Measurements from ENCODE around the gene KCNIP3. TPM values are rescaled to one million over a fixed set of nuclear protein-coding genes. Genes with fewer than 3 reads are reported as not detected.

The KCNIP3 gene
- total RNA-seq, 3 donors from 2014 or later (not counting 1 experiment from before 2014, with no cell fraction given): 0.52 to 1.4 TPM; not detected in 1

GRCh38 chr2:95283562-95283961, 13.6 kb upstream of the KCNIP3 start:
- ATAC-seq (no peak), DNase-seq (no peak)
- no peaks in the 10 kb centered on the region for H3K27me3 Mint-ChIP-seq (ENCODE audit: low read depth in 2 of 2)
- H3K36me3 ChIP-seq (ENCODE audit: control insufficient read depth, insufficient read depth, low read length): no peaks in the 10 kb centered on the region
- no peak overlapping the region for H3K4me3 Mint-ChIP-seq
- no peaks in the 10 kb centered on the region for H3K36me3 Mint-ChIP-seq
- no peak overlapping the region for H3K4me3 ChIP-seq (ENCODE audit: low read length)
- no peaks in the 10 kb centered on the region for H3K9me3 Mint-ChIP-seq
- H3K4me1 ChIP-seq (ENCODE audit: control insufficient read depth, insufficient read depth, low read length): no peaks in the 10 kb centered on the region
- H3K4me1 Mint-ChIP-seq: no peaks in the 10 kb centered on the region
- H3K27ac ChIP-seq (ENCODE audit: low read length): no peak overlapping the region
- TF ChIP-seq, protein P1, sequence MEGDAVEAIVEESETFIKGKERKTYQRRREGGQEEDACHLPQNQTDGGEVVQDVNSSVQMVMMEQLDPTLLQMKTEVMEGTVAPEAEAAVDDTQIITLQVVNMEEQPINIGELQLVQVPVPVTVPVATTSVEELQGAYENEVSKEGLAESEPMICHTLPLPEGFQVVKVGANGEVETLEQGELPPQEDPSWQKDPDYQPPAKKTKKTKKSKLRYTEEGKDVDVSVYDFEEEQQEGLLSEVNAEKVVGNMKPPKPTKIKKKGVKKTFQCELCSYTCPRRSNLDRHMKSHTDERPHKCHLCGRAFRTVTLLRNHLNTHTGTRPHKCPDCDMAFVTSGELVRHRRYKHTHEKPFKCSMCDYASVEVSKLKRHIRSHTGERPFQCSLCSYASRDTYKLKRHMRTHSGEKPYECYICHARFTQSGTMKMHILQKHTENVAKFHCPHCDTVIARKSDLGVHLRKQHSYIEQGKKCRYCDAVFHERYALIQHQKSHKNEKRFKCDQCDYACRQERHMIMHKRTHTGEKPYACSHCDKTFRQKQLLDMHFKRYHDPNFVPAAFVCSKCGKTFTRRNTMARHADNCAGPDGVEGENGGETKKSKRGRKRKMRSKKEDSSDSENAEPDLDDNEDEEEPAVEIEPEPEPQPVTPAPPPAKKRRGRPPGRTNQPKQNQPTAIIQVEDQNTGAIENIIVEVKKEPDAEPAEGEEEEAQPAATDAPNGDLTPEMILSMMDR (IDR thresholded peaks at IDR 0.05): no peak
- intact Hi-C loops (cut with micrococcal nuclease): no loop called here
- 84% methylated on average over 4 of the region's 4 CpGs for WGBS (ENCODE audit: insufficient coverage)
- no peaks in the 10 kb centered on the region for H3K9me3 ChIP-seq (ENCODE audit: control insufficient read depth, insufficient read depth, low read length)
- H3K27me3 ChIP-seq (ENCODE audit: control insufficient read depth, insufficient read depth, low read length): no peaks in the 10 kb centered on the region
- H3K27ac Mint-ChIP-seq: no peak overlapping the region

- H3K4me1 Mint-ChIP-seq: no peaks in the 10 kb centered on the region
Measured at GRCh38 chr2:95284886-95285541, 12.1 kb upstream of the KCNIP3 start.

DNA sequence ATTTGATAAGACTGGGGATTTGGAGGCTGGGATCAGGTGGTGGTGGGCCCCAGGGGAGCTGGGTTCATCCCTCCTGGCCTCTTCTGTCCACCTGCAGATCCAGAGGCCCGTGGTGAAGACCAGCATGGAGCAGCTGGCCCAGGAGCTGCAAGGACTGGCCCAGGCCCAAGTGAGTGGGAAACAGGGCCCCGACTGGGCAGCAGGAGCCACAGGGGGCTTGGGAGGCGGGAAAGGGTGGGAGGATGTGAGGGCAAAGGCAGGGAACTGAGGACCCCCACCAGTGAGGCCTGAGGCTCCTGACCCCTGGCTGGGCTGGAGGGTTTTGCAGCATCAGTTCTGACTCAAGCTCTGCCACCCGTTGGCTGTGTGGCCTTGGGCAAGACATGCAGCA, 11.6 kb upstream of the KCNIP3 start:
- Histone ChIP-seq H3K27me3 (ENCODE audit: control insufficient read depth, insufficient read depth, low read length) (no peaks in the 10 kb centered on the region), H3K9me3 (ENCODE audit: control insufficient read depth, insufficient read depth, low read length) (no peaks in the 10 kb centered on the region), H3K36me3 (ENCODE audit: control insufficient read depth, insufficient read depth, low read length) (no peaks in the 10 kb centered on the region), H3K4me3 (ENCODE audit: low read length) (no peak overlapping the region), H3K27ac (ENCODE audit: low read length) (no peak overlapping the region), H3K4me1 (ENCODE audit: control insufficient read depth, insufficient read depth, low read length) (no peaks in the 10 kb centered on the region)
- intact Hi-C loops (cut with micrococcal nuclease): no loop called here
- Mint-ChIP-seq H3K27me3 (ENCODE audit: low read depth in 2 of 2) (no peaks in the 10 kb centered on the region), H3K36me3 (no peaks in the 10 kb centered on the region), H3K27ac (no peak overlapping the region), H3K4me3 (no peak overlapping the region), H3K4me1 (no peaks in the 10 kb centered on the region), H3K9me3 (peaks cover 0 to 1% of the 10 kb centered on the region in 2 donors)
- ATAC-seq (no peak), DNase-seq (no peak)
- 60% methylated on average over 4 of the region's 4 CpGs for WGBS (ENCODE audit: insufficient coverage)
- TF ChIP-seq, protein P1 (IDR thresholded peaks at IDR 0.05): no peak

More at GRCh38 chr2:95284886-95285541, 12.1 kb upstream of the KCNIP3 start:
- Mint-ChIP-seq H3K4me3 (no peak overlapping the region), H3K27me3 (ENCODE audit: low read depth in 2 of 2) (no peaks in the 10 kb centered on the region), H3K27ac (no peak overlapping the region), H3K9me3 (no peaks in the 10 kb centered on the region), H3K36me3 (no peaks in the 10 kb centered on the region)
- no peak overlapping the region for H3K27ac ChIP-seq (ENCODE audit: low read length)
- DNase-seq: no peak
- no peaks in the 10 kb centered on the region for H3K9me3 ChIP-seq (ENCODE audit: control insufficient read depth, insufficient read depth, low read length)
- ATAC-seq: no peak
- TF ChIP-seq, protein P1 (IDR thresholded peaks at IDR 0.05): no peak
- H3K4me3 ChIP-seq (ENCODE audit: low read length): no peak overlapping the region
- intact Hi-C loops (cut with micrococcal nuclease): no loop called here
- 92% methylated on average over 13 of the region's 13 CpGs for WGBS (ENCODE audit: insufficient coverage)
- H3K27me3 ChIP-seq (ENCODE audit: control insufficient read depth, insufficient read depth, low read length): no peaks in the 10 kb centered on the region
- H3K36me3 ChIP-seq (ENCODE audit: control insufficient read depth, insufficient read depth, low read length): no peaks in the 10 kb centered on the region
- no peaks in the 10 kb centered on the region for H3K4me1 ChIP-seq (ENCODE audit: control insufficient read depth, insufficient read depth, low read length)

DNA sequence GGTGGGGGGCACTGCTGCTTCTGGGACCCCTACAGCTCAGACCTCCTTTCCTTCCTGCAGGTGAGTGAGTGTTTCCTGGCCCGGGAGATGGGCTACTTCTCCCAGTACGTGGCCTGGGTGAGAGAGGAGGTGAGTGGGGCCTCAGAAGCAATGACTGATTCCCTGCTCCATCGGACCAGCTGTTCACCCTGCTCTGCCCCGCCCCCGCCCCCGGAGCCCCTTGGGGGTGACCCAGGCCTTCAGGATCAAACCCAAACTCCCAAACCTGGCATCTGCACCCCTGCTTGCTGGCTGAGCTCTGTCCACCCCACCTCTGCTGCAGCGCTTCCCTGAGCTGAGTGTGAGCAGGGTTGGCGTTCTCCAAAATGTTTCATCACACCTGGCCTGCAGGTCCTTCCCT, 9.8 kb upstream of the KCNIP3 start:
- H3K27ac ChIP-seq (ENCODE audit: low read length): no peak overlapping the region
- WGBS (ENCODE audit: insufficient coverage): 82% methylated on average over 7 of the region's 8 CpGs
- no peaks in the 10 kb centered on the region for H3K27me3 Mint-ChIP-seq (ENCODE audit: low read depth in 2 of 2)
- TF ChIP-seq, protein P1 (IDR thresholded peaks at IDR 0.05): no peak
- H3K36me3 ChIP-seq (ENCODE audit: control insufficient read depth, insufficient read depth, low read length): no peaks in the 10 kb centered on the region
- intact Hi-C loops (cut with micrococcal nuclease): no loop called here
- H3K9me3 ChIP-seq (ENCODE audit: control insufficient read depth, insufficient read depth, low read length): peaks cover 3% of the 10 kb centered on the region
- H3K27ac Mint-ChIP-seq: no peak overlapping the region
- no peaks in the 10 kb centered on the region for H3K4me1 ChIP-seq (ENCODE audit: control insufficient read depth, insufficient read depth, low read length)
- no peaks in the 10 kb centered on the region for H3K4me1 Mint-ChIP-seq
- peaks cover 2 to 5% of the 10 kb centered on the region in 2 donors for H3K9me3 Mint-ChIP-seq
- DNase-seq (no peak), ATAC-seq (no peak)
- no peaks in the 10 kb centered on the region for H3K27me3 ChIP-seq (ENCODE audit: control insufficient read depth, insufficient read depth, low read length)
- H3K4me3 ChIP-seq (ENCODE audit: low read length): no peak overlapping the region
- H3K4me3 Mint-ChIP-seq: no peak overlapping the region
- no peaks in the 10 kb centered on the region for H3K36me3 Mint-ChIP-seq

Measured in natural killer cell (primary cell).